NCI-H2081 (cell line): ENCODE results near the gene MLIP.
"Not testable (repeated sequence)": the region's sequence is repeated elsewhere in the genome, so short reads cannot be mapped to it uniquely, and the experiment has no call there.

Experiments used
- DNase-seq, 2 experiments: peaks; one replicate each; lab custom pipeline; 2025; lab: John Stamatoyannopoulos, UW

MLIP gene, protein sequence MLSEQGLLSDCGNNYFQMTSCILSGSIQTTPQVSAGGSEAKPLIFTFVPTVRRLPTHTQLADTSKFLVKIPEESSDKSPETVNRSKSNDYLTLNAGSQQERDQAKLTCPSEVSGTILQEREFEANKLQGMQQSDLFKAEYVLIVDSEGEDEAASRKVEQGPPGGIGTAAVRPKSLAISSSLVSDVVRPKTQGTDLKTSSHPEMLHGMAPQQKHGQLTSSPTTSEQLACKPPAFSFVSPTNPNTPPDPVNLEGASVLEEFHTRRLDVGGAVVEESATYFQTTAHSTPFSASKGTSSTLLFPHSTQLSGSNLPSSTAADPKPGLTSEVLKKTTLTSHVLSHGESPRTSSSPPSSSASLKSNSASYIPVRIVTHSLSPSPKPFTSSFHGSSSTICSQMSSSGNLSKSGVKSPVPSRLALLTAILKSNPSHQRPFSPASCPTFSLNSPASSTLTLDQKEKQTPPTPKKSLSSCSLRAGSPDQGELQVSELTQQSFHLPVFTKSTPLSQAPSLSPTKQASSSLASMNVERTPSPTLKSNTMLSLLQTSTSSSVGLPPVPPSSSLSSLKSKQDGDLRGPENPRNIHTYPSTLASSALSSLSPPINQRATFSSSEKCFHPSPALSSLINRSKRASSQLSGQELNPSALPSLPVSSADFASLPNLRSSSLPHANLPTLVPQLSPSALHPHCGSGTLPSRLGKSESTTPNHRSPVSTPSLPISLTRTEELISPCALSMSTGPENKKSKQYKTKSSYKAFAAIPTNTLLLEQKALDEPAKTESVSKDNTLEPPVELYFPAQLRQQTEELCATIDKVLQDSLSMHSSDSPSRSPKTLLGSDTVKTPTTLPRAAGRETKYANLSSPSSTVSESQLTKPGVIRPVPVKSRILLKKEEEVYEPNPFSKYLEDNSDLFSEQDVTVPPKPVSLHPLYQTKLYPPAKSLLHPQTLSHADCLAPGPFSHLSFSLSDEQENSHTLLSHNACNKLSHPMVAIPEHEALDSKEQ

DNA sequence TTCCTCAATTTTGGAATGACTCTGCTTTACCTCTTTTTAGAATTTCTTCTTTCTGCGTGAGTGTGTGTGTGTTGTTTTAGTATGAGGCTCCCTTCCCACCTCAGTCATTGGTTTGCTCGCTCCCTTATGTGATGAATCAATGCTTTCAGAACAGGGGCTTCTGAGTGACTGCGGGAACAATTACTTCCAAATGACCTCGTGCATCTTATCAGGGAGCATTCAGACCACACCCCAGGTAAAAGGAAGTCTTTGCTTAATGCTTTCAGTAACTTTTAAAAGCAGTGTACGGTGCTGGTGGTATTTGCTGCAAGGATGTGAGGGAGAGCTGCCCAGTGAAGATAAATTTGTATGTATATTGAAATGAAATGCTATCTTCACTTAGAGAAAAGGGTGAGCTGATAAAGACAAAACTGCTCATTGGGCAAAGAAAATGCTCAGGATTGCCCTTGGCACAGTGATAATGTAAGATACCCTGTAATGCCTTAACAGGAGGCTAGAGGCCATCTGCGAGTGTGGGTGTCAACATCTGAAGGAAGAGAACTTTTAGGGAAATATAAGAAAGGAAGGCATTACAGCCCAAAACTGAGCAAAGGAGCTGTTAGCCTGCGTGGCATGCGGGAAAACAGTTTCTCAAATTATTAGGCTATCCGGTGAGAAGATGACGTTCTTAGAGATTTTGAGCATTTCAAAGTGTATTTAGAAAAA is at the start of gene MLIP:
Gene MLIP (plus strand): TSS at position 103 of the 705 bp plus-strand sequence. CDS start 37 bp downstream, at position 140.
- no peak for DNase-seq

DNA sequence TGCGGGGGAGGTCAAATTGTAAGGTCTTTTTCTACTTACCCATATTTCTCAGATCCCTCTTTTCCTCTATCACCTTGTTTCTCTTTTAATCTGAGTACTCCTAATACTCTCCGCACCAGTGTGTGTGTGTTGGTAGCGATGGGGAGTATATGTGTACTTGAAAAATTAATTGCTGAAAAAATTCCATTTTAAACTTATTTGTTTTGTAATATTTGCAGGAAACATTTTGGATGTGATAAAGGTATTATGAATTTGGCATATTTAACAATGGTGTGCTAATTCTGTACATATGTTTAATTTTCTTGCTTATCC is 48.1 kb upstream of the MLIP start:
- DNase-seq, result no peak

DNA sequence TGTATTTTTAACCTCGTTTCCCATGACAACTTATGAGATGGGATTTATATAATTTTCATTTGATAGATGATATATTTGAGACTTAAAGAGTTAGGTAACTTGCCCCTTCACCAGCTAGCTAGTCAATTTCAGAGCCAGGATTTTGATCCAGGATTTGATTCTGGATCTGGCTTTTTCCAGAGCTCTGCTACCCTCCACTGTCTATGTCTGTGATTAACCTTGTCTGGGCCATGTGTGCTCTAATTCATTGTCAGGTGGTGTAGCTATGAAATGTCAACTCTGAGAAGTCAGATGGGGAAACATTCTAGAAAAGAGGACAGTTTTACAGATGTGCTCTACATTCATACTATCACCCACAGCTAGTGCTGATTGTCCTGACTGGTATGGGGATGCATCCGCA is 42.5 kb upstream of the MLIP start:
- no peak for DNase-seq

DNA sequence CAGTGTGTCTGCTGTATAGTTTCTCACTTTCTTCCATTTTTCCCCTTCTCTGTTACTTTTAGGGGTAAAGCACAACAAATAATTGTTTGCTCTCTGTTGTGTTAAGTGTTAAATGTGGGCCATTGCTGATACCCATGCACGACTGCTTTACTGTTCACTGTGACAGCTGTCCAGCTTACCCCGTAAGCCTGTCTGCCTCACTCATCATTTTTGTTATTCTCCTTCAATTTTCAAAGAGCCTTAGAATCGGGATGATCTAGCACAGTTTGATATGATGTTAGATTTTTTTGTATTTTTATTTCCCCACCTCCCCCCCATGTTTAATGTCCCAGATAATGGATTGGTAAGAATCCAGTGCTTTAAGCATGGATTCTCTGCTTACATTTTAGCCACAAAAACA is 41.2 kb upstream of the MLIP start:
- DNase-seq, result no peak

DNA sequence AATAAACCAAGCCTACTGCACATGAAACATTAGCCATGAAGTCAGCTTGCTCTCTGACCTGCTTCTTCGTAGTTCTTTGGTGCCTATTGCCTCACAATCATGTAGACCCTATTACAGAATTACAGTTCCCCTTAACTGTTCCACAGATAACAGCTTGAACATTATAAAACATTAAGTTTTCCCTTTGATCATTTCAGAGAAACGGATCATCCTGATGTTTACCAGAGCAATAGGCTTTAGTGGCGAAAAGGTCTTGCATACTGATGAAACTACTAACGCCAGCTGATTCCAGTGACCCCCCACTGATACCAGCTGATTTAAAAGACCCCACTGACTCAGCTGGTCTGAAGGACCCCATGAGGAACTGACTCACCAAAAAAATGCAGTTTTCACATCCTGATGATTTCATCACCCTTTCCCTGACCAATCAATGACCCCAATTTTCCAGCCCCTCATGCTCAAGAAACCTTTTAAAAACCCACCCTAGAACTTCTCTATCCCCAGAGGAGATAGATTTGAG is 39.4 kb upstream of the MLIP start:
- DNase-seq, result no peak

DNA sequence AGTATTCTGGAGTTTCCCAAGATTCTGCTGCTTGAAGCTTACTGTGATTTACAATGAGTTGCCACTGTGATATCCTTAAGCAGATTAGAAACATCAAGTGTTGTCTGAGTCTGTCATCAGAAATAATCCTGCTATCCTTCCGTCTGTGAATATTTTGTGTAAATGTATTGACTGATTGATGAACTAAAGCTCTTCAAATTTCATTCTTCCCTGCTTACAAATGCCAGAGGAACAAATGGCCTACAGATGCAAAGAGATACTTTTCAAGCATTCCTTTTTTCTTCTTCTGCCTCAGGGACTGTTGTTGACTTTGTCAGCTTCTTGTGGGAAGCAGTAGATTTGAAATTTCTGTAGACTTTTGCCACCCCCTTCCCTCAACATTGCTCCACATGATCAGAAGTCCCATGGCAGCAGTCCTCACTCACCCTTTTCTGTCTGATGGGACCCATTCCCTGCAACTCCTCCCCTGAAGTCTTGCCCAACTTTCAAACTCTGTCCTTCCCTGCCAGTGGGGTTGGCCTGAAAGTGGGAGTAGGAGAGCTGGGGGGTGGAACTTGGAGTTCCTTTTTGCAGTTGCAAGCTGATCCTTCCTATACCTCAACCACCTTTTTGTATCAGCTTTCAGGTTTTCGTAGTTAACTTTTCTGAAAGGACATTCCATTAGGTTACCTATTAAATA is 38.5 kb upstream of the MLIP start:
- no peak for DNase-seq

DNA sequence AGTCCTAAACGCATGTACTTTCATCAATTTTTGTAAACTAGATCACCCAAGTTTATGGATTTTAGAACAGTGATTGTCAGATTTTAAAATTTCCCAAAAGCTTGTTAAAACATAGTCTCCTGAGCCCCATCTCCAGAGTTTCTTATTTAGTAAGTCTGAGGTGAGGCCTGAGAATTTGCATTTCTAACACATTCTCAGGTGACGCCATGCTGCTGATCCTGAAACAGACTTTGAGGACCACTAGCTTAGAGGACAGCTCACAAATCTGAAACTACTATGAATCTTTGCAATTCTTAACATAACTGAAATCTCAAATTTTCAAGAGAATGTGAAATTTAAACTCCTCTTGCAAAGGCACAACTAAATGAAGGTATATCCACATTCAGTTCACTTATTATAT is 37.8 kb upstream of the MLIP start:
- DNase-seq, result no peak

DNA sequence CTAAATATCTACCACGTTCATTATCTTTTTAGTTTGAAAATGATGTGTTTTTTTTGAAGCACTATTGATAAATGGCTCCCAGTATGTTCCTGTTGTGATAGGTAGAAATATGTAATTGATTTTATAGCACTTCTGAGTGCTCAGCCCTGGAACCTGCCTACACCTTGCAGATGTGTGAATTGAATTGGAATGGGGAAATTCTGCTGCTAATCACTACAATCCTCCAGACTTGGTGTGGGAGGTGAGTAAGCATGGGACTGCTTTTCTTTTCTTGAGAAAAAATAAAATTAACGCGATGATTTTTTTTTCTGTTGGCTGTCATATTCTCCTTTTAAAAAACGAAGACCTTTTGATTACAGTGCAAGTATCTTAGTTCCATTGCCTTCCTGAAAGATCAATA is 37.1 kb upstream of the MLIP start:
- DNase-seq, result no peak

DNA sequence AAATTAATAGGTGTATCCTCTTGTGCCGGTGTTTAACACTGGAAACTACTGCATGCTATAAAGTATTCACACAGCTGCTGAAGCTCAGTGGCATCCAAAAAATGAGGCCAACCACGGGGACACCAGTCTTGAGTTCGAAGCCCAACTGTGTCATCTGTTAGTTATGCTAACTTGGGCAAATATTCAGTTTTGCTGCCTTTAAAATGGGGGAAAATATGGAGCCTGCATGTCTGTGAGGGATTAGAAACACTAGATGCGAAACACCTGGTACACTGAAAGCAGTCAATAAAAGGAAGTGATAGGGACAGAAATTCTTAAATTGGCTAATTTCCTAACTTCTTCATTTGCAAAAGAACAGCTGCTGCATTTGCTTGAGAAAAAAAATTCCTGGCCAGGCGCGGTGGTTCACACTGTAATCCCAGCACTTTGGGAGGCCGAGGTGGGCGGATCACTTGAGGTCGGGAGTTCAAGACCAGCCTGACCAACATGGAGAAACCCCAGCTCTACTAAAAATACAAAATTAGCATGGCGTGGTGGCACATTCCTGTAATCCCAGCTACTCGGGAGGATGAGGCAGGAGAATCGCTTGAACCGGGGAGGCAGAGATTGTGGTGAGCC is 36.6 kb upstream of the MLIP start:
- no peak for DNase-seq

DNA sequence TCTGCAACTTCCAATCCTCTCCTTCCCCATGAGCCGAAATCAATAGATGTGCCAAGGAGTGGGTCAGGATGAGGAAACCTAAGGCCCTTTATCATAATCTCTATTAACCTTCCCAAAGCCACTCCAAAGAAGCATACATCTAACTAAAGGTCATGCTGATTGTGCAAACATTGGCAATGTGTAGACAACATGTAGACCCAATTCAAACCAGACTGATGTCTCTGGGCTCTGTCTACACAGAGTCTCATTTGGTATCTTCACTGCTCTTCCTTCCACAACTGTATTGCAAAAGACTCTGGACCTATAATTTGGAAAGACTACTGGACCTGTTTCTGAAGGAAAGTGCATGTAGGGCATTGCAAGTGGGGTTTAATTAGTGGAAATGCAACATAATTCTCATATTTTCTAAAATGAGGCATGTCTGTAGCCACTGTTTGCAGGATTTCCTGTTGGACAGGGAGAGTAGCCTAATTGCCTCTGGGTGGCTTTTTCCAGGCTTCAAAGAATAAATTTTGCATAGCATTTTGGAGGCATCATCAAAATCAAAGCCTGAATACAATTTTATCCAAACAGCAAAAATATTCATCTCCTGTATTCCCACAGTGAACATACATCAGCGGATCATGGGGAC is 35.0 kb upstream of the MLIP start:
- DNase-seq, result no peak

DNA sequence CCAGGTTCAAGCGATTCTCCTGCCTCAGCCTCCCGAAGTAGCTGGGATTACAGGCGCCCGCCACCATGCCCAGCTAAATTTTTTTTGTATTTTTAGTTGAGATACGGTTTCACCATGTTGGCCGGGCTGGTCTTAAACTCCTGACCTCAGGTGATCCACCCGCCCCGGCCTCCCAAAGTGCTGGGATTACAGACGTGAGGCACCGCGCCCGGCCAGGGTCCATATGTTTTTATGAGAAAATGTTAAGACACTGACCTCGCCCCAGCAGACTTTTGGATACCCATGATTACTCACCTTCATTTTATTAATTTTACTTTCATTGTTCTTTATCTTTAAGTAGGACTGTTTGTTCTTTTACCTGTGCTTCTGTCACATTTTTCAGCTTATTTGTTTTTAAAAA is 29.7 kb upstream of the MLIP start:
- DNase-seq, result not testable (repeated sequence)

DNA sequence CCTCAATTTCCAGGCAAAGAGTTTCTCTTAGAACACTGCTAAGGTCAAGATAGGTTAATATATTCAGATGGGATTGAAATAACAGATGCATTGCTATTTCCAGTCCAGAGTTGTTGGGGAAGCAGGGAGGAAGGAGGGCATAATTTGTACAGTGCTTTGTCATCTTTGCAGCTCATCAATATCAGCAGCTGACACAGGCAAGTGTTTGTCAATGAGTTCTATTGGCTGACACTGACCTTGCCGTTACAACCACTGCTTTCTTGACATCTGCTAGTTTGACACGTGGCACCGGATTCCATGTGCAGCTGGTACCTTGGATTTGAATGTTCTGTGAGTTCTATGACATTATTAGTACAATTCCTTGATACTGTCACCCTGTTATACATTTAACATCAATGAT is 28.0 kb upstream of the MLIP start:
- no peak for DNase-seq

DNA sequence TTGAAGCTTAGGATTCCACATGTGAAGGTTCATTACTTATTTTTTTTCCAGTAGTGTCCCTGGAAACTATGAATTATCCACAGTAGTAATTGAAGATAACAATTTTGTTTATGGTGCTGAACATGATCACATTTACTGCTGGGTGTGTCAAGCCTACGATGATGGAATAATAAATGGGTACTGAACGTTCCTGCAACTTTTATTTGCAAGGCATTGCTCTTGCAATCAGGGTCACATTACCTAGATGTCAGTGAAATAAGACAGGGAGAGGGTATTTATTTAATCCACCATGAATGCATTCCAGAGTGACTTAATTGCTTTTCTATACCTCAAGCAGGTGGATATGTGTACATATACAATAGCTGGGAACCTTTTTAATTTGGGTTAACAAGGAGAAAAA is 27.0 kb upstream of the MLIP start:
- no peak for DNase-seq

DNA sequence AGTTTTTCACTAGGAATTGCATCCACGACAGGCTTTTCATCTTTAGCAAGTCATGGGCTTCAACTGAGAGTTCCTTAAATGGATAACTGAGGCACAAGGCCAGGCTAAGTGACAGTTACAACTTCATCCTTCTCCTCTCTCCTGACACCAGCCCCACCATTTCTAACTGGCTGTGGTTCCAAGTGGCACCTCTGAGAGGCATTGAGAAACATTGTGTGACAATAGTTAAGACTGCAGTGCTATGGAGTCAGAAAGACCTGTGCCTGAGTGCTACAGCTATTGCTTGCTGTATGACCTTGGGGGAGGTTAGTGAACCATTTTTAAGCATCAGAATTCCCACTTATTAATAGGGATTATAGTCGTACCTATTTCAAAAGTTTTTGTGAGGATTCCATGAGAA is 26.2 kb upstream of the MLIP start:
- DNase-seq, result no peak

DNA sequence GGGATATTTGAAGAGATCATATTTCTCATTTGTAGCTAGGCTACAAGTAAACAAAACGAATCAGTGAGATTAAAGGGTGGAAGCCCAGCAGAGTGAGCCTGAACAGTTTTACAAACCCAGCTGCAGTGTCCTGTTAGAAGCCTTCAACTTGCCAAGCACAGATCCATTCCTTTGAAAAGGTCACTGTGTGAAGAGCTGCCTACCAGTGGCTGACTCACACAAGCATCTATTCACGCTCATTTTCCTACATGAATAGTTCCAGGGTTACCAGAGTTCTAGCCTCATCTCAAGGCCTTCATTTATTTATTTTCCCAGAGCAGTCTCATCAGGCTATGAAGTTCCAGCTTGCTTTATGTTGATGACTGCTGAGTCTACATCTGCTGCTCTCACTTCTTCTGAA is 25.7 kb upstream of the MLIP start:
- DNase-seq, result no peak

DNA sequence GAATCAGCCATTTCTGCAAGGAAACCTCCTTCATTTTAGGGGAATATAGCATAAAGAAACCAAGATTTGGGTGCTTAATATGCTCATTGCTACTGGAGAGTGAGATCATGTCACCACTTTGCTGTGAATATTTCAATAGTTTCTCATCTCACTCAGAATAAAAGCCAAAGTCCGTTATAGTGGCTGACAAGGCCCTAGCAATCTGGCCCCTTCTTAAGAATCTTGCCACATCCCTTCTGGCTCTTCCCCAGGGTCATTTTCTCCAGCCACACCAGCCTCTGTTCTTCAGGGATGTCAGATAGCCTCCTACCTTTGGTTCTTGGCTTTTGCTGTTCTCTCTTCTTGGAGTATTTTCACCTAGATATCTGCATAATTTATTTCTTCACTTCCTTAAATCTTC is 24.8 kb upstream of the MLIP start:
- no peak for DNase-seq

DNA sequence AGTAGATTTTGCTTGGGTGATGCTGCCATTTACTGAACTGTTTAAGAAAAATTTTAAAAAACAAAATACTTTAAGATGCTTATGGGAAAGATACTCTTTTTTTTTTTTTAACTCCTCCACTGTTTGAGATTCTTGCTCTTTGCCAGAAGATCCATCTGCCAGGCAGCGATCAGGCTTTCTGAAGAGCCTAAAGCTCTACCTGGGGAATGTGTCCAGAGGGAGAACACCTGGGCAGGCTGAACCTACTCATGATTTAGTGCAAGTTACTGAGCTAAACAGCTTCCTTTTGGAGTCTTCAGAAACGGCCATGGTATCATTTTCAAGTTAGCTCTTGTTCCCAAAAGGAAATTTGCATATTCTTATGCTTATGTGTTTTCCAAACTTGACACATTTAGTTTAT is 23.5 kb upstream of the MLIP start:
- DNase-seq, result no peak

DNA sequence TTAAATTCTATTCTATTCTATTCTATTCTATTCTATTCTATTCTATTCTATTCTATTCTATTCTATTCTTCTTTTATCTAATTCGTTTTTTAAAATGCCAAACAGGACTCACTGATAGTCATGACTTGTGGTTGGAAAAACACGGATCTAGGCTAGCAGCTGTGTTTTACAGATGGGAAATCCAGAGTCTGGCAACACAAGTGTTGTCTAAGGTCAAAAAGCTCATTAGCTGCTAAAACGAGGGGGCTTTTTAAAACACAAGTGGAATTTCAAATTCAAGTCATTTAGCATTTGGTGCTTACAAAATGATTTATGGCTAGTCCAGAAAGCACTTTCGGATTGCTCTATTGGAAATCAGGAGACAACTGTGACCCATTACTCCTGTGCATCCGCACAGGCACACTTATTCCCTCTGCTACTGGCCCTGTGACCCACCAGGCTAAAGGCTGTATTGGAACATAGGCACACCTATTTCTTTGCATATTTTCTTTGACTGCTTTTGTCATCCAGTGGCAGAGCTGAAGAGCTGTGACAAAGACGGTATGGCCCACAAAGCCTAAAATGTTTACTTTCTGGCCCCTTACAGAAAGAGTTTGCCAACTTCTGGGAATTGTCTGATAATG is 17.8 kb upstream of the MLIP start:
- DNase-seq, result no peak

DNA sequence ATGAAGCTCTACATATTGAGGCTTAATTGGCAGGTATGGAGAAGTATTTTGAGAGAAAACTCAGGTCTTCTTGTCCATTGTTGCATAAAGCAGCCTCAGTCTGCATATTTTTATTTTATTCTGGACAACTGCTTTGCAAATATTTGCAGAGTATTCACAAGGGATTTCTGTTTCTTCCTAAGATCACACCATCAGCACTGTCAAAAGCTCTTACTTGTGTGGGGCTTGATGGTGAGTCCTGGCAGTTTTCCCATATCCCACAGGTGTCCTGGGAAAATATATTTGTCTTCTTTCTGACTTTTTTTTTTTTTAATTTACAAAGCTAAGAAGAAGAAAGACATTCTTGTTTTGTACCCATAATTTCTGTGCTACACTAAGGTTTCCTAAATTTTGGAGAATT is 16.9 kb upstream of the MLIP start:
- DNase-seq, result no peak

DNA sequence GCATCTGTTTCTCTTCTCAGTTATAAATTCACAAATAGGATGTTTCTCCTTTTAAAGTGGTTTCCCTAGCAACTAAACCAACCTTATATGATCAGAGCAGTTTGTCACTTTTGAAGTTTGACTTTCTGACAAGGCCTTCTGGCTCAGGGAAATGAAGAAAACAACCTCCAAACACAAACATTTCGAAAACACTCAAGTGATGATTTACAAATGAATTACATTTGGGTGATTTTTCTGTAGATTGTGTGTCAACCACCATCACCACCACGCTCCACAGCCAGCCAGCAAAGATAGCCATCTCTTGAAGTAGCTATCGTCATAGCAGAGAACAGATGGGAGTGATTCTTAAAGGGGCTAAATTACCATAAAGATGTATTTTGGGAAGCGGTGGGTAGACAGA is 16.5 kb upstream of the MLIP start:
- no peak for DNase-seq
